ENCODE measurements around the gene KCNJ14.

The KCNJ14 gene

GRCh38 chr19:48445606-48446481 is 9.5 kb upstream of the KCNJ14 start, which contains the start of gene GRWD1:
TSS of gene GRWD1 (plus strand) at chr19:48445983. CDS start at chr19:48446006, 23 bp downstream.
- H3K27ac ChIP-seq, result peak within 1 kb of the TSS; percentile 83 to 92
- intact Hi-C loops (cut with DNase I; ENCODE audit: low total_unique reads), result no loop called here
- H3K27me3 ChIP-seq, result peaks cover 0 to 21% of the 10 kb centered on the region in 2 donors
- H3K4me1 ChIP-seq, result peaks cover 0 to 27% (median 21%) of the 10 kb centered on the region in 4 donors
- no peaks in the 10 kb centered on the region for H3K9me3 ChIP-seq
- peak within 1 kb of the TSS; percentile 82 to 99 for H3K4me3 ChIP-seq
- DNase-seq, result peak; percentile 94 to 95
- TF ChIP-seq CTCF (IDR thresholded peaks at IDR 0.05), result no peak
- peaks cover 26 to 40% (median 36%) of the 10 kb centered on the region in 3 donors for H3K36me3 ChIP-seq

GRCh38 chr19:48446579-48446978 is 8.8 kb upstream of the KCNJ14 start:
- H3K9me3 ChIP-seq, result no peaks in the 10 kb centered on the region
- H3K4me3 ChIP-seq, result peak overlapping the region; percentile 82 to 99
- no peak for TF ChIP-seq CTCF (IDR thresholded peaks at IDR 0.05)
- H3K4me1 ChIP-seq, result peaks cover 0 to 27% (median 21%) of the 10 kb centered on the region in 4 donors
- H3K27ac ChIP-seq, result peak overlapping the region in 1 of 2 donors; percentile 83
- peaks cover 33 to 47% (median 41%) of the 10 kb centered on the region in 3 donors for H3K36me3 ChIP-seq
- intact Hi-C loops (cut with DNase I; ENCODE audit: low total_unique reads), result no loop called here
- no peak for DNase-seq
- H3K27me3 ChIP-seq, result peaks cover 0 to 15% of the 10 kb centered on the region in 2 donors

GRCh38 chr19:48448563-48448962 is 6.8 kb upstream of the KCNJ14 start:
- no peak for TF ChIP-seq CTCF (IDR thresholded peaks at IDR 0.05)
- peaks cover 51 to 67% (median 59%) of the 10 kb centered on the region in 3 donors for H3K36me3 ChIP-seq
- H3K9me3 ChIP-seq, result no peaks in the 10 kb centered on the region
- no peak overlapping the region for H3K27ac ChIP-seq
- peaks cover 0 to 24% (median 19%) of the 10 kb centered on the region in 4 donors for H3K4me1 ChIP-seq
- intact Hi-C loops (cut with DNase I; ENCODE audit: low total_unique reads), result no loop called here
- H3K27me3 ChIP-seq, result no peaks in the 10 kb centered on the region
- H3K4me3 ChIP-seq, result no peak overlapping the region
- DNase-seq, result no peak

GRCh38 chr19:48450441-48450840 is 4.9 kb upstream of the KCNJ14 start:
- intact Hi-C loops (cut with DNase I; ENCODE audit: low total_unique reads), result no loop called here
- Histone ChIP-seq H3K4me3 (no peak overlapping the region), H3K36me3 (peaks cover 54 to 86% (median 69%) of the 10 kb centered on the region in 3 donors), H3K9me3 (no peaks in the 10 kb centered on the region), H3K4me1 (peaks cover 0 to 7% (median 6%) of the 10 kb centered on the region in 4 donors), H3K27me3 (no peaks in the 10 kb centered on the region), H3K27ac (no peak overlapping the region)
- no peak for DNase-seq
- TF ChIP-seq CTCF (IDR thresholded peaks at IDR 0.05), result no peak

GRCh38 chr19:48450863-48451262 is 4.5 kb upstream of the KCNJ14 start:
- H3K27ac ChIP-seq, result no peak overlapping the region
- intact Hi-C loops (cut with DNase I; ENCODE audit: low total_unique reads), result no loop called here
- H3K9me3 ChIP-seq, result no peaks in the 10 kb centered on the region
- H3K36me3 ChIP-seq, result peaks cover 54 to 90% (median 71%) of the 10 kb centered on the region in 3 donors
- H3K4me3 ChIP-seq, result no peak overlapping the region
- DNase-seq, result no peak
- TF ChIP-seq CTCF (IDR thresholded peaks at IDR 0.05), result no peak
- no peaks in the 10 kb centered on the region for H3K27me3 ChIP-seq
- peaks cover 0 to 7% (median 6%) of the 10 kb centered on the region in 4 donors for H3K4me1 ChIP-seq

Measured in tibial artery (tissue), 4 donors.